ENCODE measurements around the gene RPP30.

The RPP30 gene

GRCh38 chr10:90944749-90945148 is 73.0 kb downstream of the RPP30 start:
- DNase-seq (ENCODE audit: low read depth): no peak

DNA sequence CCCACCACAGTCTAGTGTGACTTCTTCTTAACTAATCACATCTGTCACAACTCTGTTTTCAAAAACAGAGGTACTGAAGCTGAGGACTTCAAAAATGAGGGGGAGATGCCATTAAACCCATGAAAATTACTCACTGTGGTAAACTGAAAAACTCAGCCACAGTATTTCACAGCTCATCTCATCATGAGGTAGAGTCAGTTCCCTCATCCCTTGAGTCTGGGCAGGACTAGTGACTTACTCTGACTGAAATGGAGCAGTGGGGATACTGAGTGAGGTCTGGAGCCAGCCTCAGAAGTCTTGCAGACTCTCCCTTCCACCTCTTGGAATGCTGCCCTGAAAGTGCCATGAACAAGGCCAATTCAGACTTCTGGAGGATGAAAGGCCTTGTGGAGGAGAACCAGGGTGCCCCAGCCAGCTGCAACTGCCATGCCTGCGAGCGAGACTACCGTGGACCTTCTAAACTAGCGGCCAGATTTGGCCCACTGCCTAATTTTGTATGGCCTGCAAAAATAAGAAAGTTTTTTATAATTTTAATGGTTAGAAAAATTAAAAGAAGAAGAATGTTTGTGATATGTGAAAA is 73.8 kb downstream of the RPP30 start:
- DNase-seq (ENCODE audit: low read depth): no peak

DNA sequence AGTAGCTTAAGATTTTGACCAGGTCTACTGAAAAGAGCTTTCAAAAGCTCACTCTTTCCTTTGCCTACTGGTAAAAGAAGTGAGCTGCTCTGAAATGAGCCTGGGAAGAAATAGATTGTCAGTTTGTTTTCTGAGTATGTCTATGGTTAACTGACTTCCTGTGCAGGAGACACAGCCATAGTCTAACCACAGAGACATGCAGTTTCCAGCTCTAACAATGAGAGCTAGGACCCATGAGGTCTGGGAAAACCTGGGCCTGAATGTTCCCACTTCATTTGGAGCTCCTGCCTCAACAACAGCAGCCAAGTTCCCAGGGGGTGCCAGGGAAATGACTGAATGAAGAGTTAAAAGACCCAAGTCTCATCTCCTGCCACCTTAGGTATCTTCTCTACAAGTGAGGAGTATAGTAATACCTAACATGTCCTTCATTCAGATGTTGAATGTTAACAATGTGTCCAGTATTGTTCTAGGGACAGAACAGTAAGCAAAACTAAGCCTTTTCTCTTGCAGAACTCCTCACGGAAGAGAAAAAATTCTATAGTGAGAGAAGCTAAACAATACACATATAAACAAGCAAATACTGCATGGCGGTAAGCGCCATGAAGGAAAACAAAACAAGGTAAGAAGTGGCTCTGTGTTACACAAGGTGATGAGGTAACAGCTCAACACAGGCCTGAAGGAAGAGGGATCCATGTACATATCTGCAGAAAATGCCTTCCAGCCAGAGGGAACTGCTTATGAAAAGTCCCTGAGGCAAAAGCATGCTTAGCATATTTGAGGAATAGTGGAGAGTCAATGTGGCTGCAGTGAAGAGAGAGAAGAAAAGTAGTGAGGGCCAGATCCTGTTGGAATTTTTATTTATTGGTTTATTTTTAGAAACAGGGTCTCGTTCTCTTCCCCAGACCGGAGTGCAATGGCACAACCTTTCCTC is 75.5 kb downstream of the RPP30 start:
- no peak for DNase-seq (ENCODE audit: low read depth)
